ENCODE results near the gene ATP8B2.

GRCh38 chr1:154316704-154317103 lies 8.6 kb upstream of the ATP8B2 start:
- TF ChIP-seq CTCF (conservative IDR thresholded peaks at IDR 0.05; ENCODE audit: low read depth, low read length) (no peak), EZH2 (IDR thresholded peaks at IDR 0.05; ENCODE audit: low read length, unreplicated experiment) (no peak)
